ENCODE measurements around the gene ADGRF3.
"Not testable (repeated sequence)": the region's sequence is repeated elsewhere in the genome, so short reads cannot be mapped to it uniquely, and the experiment has no call there.

The ADGRF3 gene

GRCh38 chr2:26325851-26326250 is 20.7 kb downstream of the ADGRF3 start:
- ChIA-PET CTCF (no interaction called here), POLR2A (ENCODE audit: low non-redundant PET) (no interaction called here)
- H3K27ac ChIP-seq, result no peak overlapping the region
- no peak for TF ChIP-seq CTCF (conservative IDR thresholded peaks at IDR 0.05; ENCODE audit: low read depth)
- DNase-seq (ENCODE audit: low spot score), result no peak

GRCh38 chr2:26324903-26325302 is 21.7 kb downstream of the ADGRF3 start:
- H3K27ac ChIP-seq, result no peak overlapping the region
- ChIA-PET CTCF (interaction anchor here (1.1 kb wide), 1 partner anchor 9 kb away, joined by 3 read pairs; no protein-coding TSS in a partner anchor), POLR2A (ENCODE audit: low non-redundant PET) (no interaction called here)
- TF ChIP-seq CTCF (conservative IDR thresholded peaks at IDR 0.05; ENCODE audit: low read depth), result no peak
- DNase-seq (ENCODE audit: low spot score), result no peak

DNA sequence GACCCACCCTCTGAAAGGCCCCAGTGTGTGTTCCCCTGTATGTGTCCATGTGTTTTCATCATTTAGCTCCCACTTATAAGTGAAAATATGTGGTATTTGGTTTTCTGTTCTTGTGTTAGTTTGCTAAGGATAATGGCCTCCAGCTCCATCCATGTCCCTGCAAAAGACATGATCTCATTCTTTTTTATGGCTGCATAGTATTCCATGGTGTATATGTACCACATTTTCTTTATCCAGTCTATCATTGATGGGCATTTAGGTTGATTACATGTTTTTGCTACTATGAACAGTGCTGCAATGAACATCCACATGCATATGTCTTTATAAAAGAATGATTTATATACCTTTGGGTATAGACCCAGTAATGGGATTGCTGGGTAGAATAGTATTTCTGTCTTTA is 22.1 kb downstream of the ADGRF3 start:
- POLR2A ChIA-PET (ENCODE audit: low non-redundant PET); DNase-seq (ENCODE audit: low spot score): not testable (repeated sequence)
- CTCF ChIA-PET, result interaction anchor here (1.1 kb wide), 1 partner anchor 8 kb away, joined by 3 read pairs; no protein-coding TSS in a partner anchor

DNA sequence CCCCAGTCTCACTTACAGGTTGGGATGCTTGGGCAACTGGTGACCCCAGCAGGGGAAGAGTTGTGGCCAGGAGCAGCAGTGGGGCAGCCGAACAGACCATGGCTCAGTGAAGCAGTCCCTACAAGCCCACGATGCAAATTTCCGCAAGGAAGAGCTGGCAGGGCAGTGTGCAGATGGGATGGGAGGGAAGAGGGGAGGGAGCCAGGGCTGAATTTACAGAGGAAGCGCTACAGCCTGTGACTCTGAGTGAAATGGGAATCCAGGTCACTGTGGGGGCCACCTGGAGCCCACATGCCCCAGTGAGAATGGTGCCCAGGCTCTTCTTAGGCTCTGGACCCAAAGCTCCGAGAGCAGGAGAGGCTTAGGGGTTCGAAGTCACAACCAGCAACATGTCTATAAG is 27.6 kb downstream of the ADGRF3 start:
- ChIA-PET CTCF (no interaction called here), POLR2A (ENCODE audit: low non-redundant PET) (no interaction called here)
- no peak for DNase-seq (ENCODE audit: low spot score)
- no peak for TF ChIP-seq CTCF (conservative IDR thresholded peaks at IDR 0.05; ENCODE audit: low read depth)
- H3K27ac ChIP-seq, result no peak overlapping the region

More for the DNA sequence above, 22.1 kb downstream of the ADGRF3 start:
- not testable (repeated sequence) for H3K27ac ChIP-seq

GRCh38 chr2:26317377-26318105 is 29.0 kb downstream of the ADGRF3 start:
- no peak for TF ChIP-seq CTCF (conservative IDR thresholded peaks at IDR 0.05; ENCODE audit: low read depth)
- CTCF ChIA-PET, result no interaction called here
- POLR2A ChIA-PET (ENCODE audit: low non-redundant PET), result no interaction called here
- H3K27ac ChIP-seq, result no peak overlapping the region
- no peak for DNase-seq (ENCODE audit: low spot score)

DNA sequence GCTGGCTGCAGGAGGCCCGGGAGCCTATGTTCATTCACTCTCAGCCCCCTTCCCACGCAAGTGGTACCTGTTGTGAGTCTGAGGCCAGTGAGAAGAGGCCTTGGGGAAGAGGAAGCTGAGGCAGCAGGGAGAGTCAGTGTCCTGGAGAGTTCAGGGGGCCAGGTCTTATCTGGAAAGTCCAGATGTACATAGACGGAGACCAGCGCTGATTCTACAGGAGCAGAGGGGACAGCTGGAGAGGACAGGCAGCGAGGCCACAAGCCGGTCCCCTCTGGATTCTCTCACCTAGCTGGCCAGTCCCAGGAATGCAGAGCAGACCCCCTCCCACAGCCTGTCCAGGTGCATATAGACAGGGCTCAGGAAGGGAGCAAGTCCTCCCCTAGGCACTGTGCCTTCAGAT is 29.7 kb downstream of the ADGRF3 start:
- TF ChIP-seq CTCF (conservative IDR thresholded peaks at IDR 0.05; ENCODE audit: low read depth), result no peak
- H3K27ac ChIP-seq, result no peak overlapping the region
- DNase-seq (ENCODE audit: low spot score), result no peak
- CTCF ChIA-PET, result interaction anchor here (0.6 to 0.8 kb wide), 2 partner anchors 8 to 42 kb away, joined by 3 read pairs; no protein-coding TSS in a partner anchor
- POLR2A ChIA-PET (ENCODE audit: low non-redundant PET), result no interaction called here

GRCh38 chr2:26316041-26316440 is 30.5 kb downstream of the ADGRF3 start:
- TF ChIP-seq CTCF (conservative IDR thresholded peaks at IDR 0.05; ENCODE audit: low read depth), result no peak
- DNase-seq (ENCODE audit: low spot score), result no peak
- POLR2A ChIA-PET (ENCODE audit: low non-redundant PET), result no interaction called here
- CTCF ChIA-PET, result interaction anchor here (0.6 to 0.8 kb wide), 2 partner anchors 9 to 41 kb away, joined by 3 read pairs; no protein-coding TSS in a partner anchor
- no peak overlapping the region for H3K27ac ChIP-seq

Measured in RWPE1 (cell line).